EL (cell line): ENCODE measurements around the gene PRR30.

Source experiments
- DNase-seq: peaks from one replicate; pipeline ENCODE4 v3.0.0-alpha.2; 2016

PRR30 gene

GRCh38 chr2:27095745-27096651 lies 43.2 kb downstream of the PRR30 start:
- DNase-seq: peak; percentile 51

- no peak for DNase-seq
Observed at GRCh38 chr2:27095427-27095744, 43.8 kb downstream of the PRR30 start.

- no peak for DNase-seq
Observed at GRCh38 chr2:27094353-27094984, 44.7 kb downstream of the PRR30 start.

- no peak for DNase-seq
Observed at GRCh38 chr2:27093430-27094352, 45.5 kb downstream of the PRR30 start.

GRCh38 chr2:27092696-27093429 lies 46.3 kb downstream of the PRR30 start:
- DNase-seq: no peak

- no peak for DNase-seq
Observed at GRCh38 chr2:27091746-27092695, 47.2 kb downstream of the PRR30 start.

- DNase-seq: no peak
Observed at GRCh38 chr2:27089111-27089954, 49.9 kb downstream of the PRR30 start.

GRCh38 chr2:27088634-27089033 lies 50.6 kb downstream of the PRR30 start:
- no peak for DNase-seq

GRCh38 chr2:27087823-27088410 lies 51.3 kb downstream of the PRR30 start:
- no peak for DNase-seq
